ENCODE results near the gene MTMR6.

MTMR6 gene

GRCh38 chr13:25301347-25302113 is 14.2 kb upstream of the MTMR6 start, which contains the start of gene NUP58:
Gene NUP58, plus strand, starts transcription at chr13:25301625. Its CDS starts 149 bp downstream, at chr13:25301774.
- H3K9ac ChIP-seq (ENCODE audit: low read depth, low read length), result peak within 1 kb of the TSS; percentile 66
- peak within 1 kb of the TSS; percentile 89 for H3K4me2 ChIP-seq (ENCODE audit: insufficient read depth, low read length)
- H3K27ac ChIP-seq (ENCODE audit: low read length), result peak within 1 kb of the TSS; percentile 78
- H4K20me1 ChIP-seq (ENCODE audit: insufficient read depth, low read length), result peaks cover 42% of the 10 kb centered on the region; the same call in 1 of the 2 replicates
- ATAC-seq (ENCODE audit: insufficient read depth, low read depth) (peak; percentile 97), DNase-seq (peak; percentile 94)
- H2AFZ ChIP-seq (ENCODE audit: low read depth, low read length), result peak within 1 kb of the TSS; percentile 78
- H3K4me3 ChIP-seq (ENCODE audit: low read depth in 1 of 2, low read length in 2 of 2), result peak within 1 kb of the TSS; percentile 62 to 86
- peaks cover 34% of the 10 kb centered on the region for H3K36me3 ChIP-seq (ENCODE audit: insufficient read depth, low read length)
- peaks cover 56% of the 10 kb centered on the region for H3K79me2 ChIP-seq (ENCODE audit: insufficient read depth, low read length)
- no peaks in the 10 kb centered on the region for H3K27me3 ChIP-seq (ENCODE audit: insufficient read depth, low read length, poor library complexity)
- H3K4me1 ChIP-seq (ENCODE audit: insufficient read depth, low read length), result peaks cover 43% of the 10 kb centered on the region
- TF ChIP-seq EZH2 (IDR thresholded peaks at IDR 0.05; ENCODE audit: borderline replicate concordance, low read depth, low read length, severe bottlenecking) (no peak), CTCF (IDR thresholded peaks at IDR 0.05; ENCODE audit: borderline replicate concordance, extremely low read depth, low read length, poor library complexity, severe bottlenecking) (no peak)
- no peaks in the 10 kb centered on the region for H3K9me3 ChIP-seq (ENCODE audit: insufficient read depth, low read length, severe bottlenecking)

DNA sequence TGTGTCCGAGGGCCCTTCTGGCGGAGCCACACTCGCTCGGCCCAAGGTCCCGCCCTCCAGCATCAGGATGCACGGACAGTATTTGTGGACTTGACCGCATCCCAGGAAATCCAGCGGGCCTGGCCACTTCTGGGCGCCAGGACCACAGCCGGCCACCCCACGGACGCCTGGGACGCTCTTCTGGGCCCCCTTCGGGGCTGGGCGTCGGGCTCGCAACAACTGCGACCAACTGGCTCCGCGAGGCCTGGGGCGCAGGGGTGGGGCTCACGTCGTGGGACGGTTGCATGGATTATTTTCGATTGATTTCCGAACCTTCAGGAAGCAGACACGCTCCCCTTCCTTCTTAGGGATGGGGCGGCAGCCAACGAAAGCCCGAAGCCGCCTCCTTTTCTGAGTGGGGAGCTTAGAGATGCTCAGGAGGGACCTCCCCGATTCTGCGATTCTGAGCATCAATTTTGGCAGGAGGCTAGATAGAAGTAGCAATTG is 13.6 kb upstream of the MTMR6 start:
- peak overlapping the region; percentile 62 to 86; a peak in 3 of 4 replicates for H3K4me3 ChIP-seq (ENCODE audit: low read depth in 1 of 2, low read length in 2 of 2)
- no peak for DNase-seq
- H3K79me2 ChIP-seq (ENCODE audit: insufficient read depth, low read length), result peaks cover 50% of the 10 kb centered on the region
- H3K36me3 ChIP-seq (ENCODE audit: insufficient read depth, low read length), result peaks cover 31% of the 10 kb centered on the region
- peak overlapping the region; percentile 89 for H3K4me2 ChIP-seq (ENCODE audit: insufficient read depth, low read length)
- H3K27me3 ChIP-seq (ENCODE audit: insufficient read depth, low read length, poor library complexity), result no peaks in the 10 kb centered on the region
- H2AFZ ChIP-seq (ENCODE audit: low read depth, low read length), result peak overlapping the region; percentile 78
- no peaks in the 10 kb centered on the region for H3K9me3 ChIP-seq (ENCODE audit: insufficient read depth, low read length, severe bottlenecking)
- H3K27ac ChIP-seq (ENCODE audit: low read length), result peak overlapping the region; percentile 78
- TF ChIP-seq CTCF (IDR thresholded peaks at IDR 0.05; ENCODE audit: borderline replicate concordance, extremely low read depth, low read length, poor library complexity, severe bottlenecking) (no peak), EZH2 (IDR thresholded peaks at IDR 0.05; ENCODE audit: borderline replicate concordance, low read depth, low read length, severe bottlenecking) (no peak)
- ATAC-seq (ENCODE audit: insufficient read depth, low read depth), result peak; percentile 22
- H4K20me1 ChIP-seq (ENCODE audit: insufficient read depth, low read length), result peaks cover 37% of the 10 kb centered on the region; the same call in 1 of the 2 replicates
- peak overlapping the region; percentile 66 for H3K9ac ChIP-seq (ENCODE audit: low read depth, low read length)
- H3K4me1 ChIP-seq (ENCODE audit: insufficient read depth, low read length), result peaks cover 41% of the 10 kb centered on the region

DNA sequence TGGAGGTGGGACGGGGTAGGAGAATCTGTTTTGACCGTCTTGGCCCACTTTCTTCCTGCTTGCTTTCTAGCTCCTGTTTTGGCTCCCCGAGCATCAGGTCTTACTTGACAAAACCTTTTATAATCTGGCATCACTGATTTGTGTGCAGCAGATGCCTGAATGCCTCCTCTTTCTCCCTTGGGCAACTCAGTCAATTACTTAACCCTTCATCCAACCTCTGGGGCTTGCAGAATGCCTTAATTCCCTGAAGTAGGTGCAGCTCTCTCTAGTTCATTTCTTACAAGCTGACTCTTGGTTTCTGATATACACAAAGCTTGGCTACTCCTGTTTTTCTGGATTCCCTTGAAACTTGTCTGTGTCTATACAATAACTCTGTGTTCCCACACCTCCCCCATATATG is 8.4 kb upstream of the MTMR6 start:
- no peak overlapping the region for H2AFZ ChIP-seq (ENCODE audit: low read depth, low read length)
- 0 out of 2 replicates have a peak, but pooled peaks cover under 1% of the 10 kb centered on the region for H3K79me2 ChIP-seq (ENCODE audit: insufficient read depth, low read length)
- no peaks in the 10 kb centered on the region for H3K36me3 ChIP-seq (ENCODE audit: insufficient read depth, low read length)
- no peaks in the 10 kb centered on the region for H3K9me3 ChIP-seq (ENCODE audit: insufficient read depth, low read length, severe bottlenecking)
- ATAC-seq (ENCODE audit: insufficient read depth, low read depth), result no peak
- H4K20me1 ChIP-seq (ENCODE audit: insufficient read depth, low read length), result no peaks in the 10 kb centered on the region
- no peak overlapping the region for H3K27ac ChIP-seq (ENCODE audit: low read length)
- no peak for TF ChIP-seq EZH2 (IDR thresholded peaks at IDR 0.05; ENCODE audit: borderline replicate concordance, low read depth, low read length, severe bottlenecking)
- no peak for TF ChIP-seq CTCF (IDR thresholded peaks at IDR 0.05; ENCODE audit: borderline replicate concordance, extremely low read depth, low read length, poor library complexity, severe bottlenecking)
- no peak overlapping the region for H3K9ac ChIP-seq (ENCODE audit: low read depth, low read length)
- no peak overlapping the region for H3K4me2 ChIP-seq (ENCODE audit: insufficient read depth, low read length)
- peaks cover 24% of the 10 kb centered on the region for H3K4me1 ChIP-seq (ENCODE audit: insufficient read depth, low read length)
- H3K27me3 ChIP-seq (ENCODE audit: insufficient read depth, low read length, poor library complexity), result no peaks in the 10 kb centered on the region
- no peak overlapping the region for H3K4me3 ChIP-seq (ENCODE audit: low read depth in 1 of 2, low read length in 2 of 2)
- DNase-seq, result no peak

Measured in DND-41 (cell line).